Measurements from ENCODE around the gene ARHGEF17.

Gene ARHGEF17

GRCh38 chr11:73361953-73362776 is 54.1 kb downstream of the ARHGEF17 start:
- no peak for DNase-seq

- no peak for DNase-seq
Measured at GRCh38 chr11:73363147-73363546, 55.1 kb downstream of the ARHGEF17 start.

GRCh38 chr11:73365352-73366264 is 57.5 kb downstream of the ARHGEF17 start:
- DNase-seq = no peak

GRCh38 chr11:73366265-73366610 is 58.2 kb downstream of the ARHGEF17 start:
- DNase-seq = no peak

GRCh38 chr11:73366953-73367352 is 58.9 kb downstream of the ARHGEF17 start:
- no peak for DNase-seq

GRCh38 chr11:73367482-73368024 is 59.5 kb downstream of the ARHGEF17 start:
- DNase-seq = peak; percentile 24

GRCh38 chr11:73372375-73372993 is 64.4 kb downstream of the ARHGEF17 start:
- no peak for DNase-seq

- DNase-seq = no peak
Measured at GRCh38 chr11:73374151-73374550, 66.1 kb downstream of the ARHGEF17 start.

- DNase-seq = no peak
Measured at GRCh38 chr11:73375830-73376159, 67.7 kb downstream of the ARHGEF17 start.

GRCh38 chr11:73376160-73376802 is 68.2 kb downstream of the ARHGEF17 start, which contains the start of gene RELT:
TSS of gene RELT (plus strand) at chr11:73376399. CDS start at chr11:73389137, 12,738 bp downstream.
- DNase-seq = peak; percentile 95

GRCh38 chr11:73376803-73377629 is 68.9 kb downstream of the ARHGEF17 start:
- DNase-seq = peak; percentile 64

- DNase-seq = no peak
Measured at GRCh38 chr11:73379189-73379880, 71.3 kb downstream of the ARHGEF17 start.

- no peak for DNase-seq
Measured at GRCh38 chr11:73380331-73380730, 72.3 kb downstream of the ARHGEF17 start.

- no peak for DNase-seq
Measured at GRCh38 chr11:73380897-73381410, 72.9 kb downstream of the ARHGEF17 start.

GRCh38 chr11:73381589-73381988 is 73.5 kb downstream of the ARHGEF17 start:
- DNase-seq = no peak

- DNase-seq = no peak
Measured at GRCh38 chr11:73382183-73382582, 74.1 kb downstream of the ARHGEF17 start.

- DNase-seq = no peak
Measured at GRCh38 chr11:73382747-73383146, 74.7 kb downstream of the ARHGEF17 start.

GRCh38 chr11:73383249-73384124 is 75.4 kb downstream of the ARHGEF17 start:
- no peak for DNase-seq

- no peak for DNase-seq
Measured at GRCh38 chr11:73384125-73384441, 76.0 kb downstream of the ARHGEF17 start.

- DNase-seq = no peak
Measured at GRCh38 chr11:73384531-73384871, 76.4 kb downstream of the ARHGEF17 start.
